Transverse colon (tissue), 4 donors: ENCODE data around the gene C11orf97.

Experiments
- EP300 ChIP-seq: sonication (generic); formaldehyde crosslinking; IDR thresholded peaks from one replicate; pipeline ENCODE4 v1.6.1; 2017; ENCODE audit warnings: antibody characterized with exemption, low read depth
- POLR2A ChIP-seq: fragments of 450-650 bp; IDR thresholded peaks from one replicate; pipeline ENCODE4 v1.6.1; 2016; ENCODE audit warnings: antibody characterized with exemption, mild to moderate bottlenecking, moderate library complexity
- POLR2AphosphoS5 ChIP-seq, 3 donors: sonication (generic); formaldehyde crosslinking; IDR thresholded peaks; one replicate each; pipeline ENCODE4 v1.6.1; 2016; ENCODE audit warnings: antibody characterized with exemption in 3 of 3
- TF ChIP-seq, protein P1 (sequence below), 5 experiments: fragments of 200-600 bp in 3 of 5; fragments of 450-650 bp in 2 of 5; sonication (generic) in 3 of 5; IDR thresholded peaks; 1 replicate in 2 of 5; 2 replicates in 3 of 5; pipeline ENCODE4 v1.5.1; 2016 to 2017; ENCODE audit warnings: antibody characterized with exemption in 5 of 5, inconsistent platforms in 3 of 5, mild to moderate bottlenecking in 2 of 5, moderate library complexity in 1 of 5

DNA sequence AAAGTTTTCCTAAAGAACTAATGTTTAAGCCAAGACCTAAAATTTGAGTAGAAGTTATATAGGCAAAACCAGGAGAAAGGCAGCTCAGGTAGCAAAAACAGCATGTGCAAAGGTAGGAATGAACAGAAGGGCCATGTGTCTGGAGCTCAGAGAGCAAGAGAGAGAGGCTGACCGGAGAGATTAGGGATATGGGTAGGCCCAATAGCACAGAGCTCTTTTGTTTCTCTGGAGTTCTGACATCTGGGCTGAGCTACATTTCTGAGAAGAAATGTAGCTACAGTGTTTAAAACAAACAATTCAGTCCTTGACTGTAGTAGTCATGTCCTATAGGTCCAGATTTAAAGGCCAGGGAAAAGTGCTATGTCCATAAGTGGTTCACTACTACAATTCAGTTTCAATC, 4.5 kb downstream of the C11orf97 start:
- TF ChIP-seq POLR2A (no peak), POLR2AphosphoS5 (IDR thresholded peaks at IDR 0.05) (no peak), EP300 (no peak)
- TF ChIP-seq, protein P1, sequence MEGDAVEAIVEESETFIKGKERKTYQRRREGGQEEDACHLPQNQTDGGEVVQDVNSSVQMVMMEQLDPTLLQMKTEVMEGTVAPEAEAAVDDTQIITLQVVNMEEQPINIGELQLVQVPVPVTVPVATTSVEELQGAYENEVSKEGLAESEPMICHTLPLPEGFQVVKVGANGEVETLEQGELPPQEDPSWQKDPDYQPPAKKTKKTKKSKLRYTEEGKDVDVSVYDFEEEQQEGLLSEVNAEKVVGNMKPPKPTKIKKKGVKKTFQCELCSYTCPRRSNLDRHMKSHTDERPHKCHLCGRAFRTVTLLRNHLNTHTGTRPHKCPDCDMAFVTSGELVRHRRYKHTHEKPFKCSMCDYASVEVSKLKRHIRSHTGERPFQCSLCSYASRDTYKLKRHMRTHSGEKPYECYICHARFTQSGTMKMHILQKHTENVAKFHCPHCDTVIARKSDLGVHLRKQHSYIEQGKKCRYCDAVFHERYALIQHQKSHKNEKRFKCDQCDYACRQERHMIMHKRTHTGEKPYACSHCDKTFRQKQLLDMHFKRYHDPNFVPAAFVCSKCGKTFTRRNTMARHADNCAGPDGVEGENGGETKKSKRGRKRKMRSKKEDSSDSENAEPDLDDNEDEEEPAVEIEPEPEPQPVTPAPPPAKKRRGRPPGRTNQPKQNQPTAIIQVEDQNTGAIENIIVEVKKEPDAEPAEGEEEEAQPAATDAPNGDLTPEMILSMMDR (IDR thresholded peaks at IDR 0.05) = no peak
